K562 (cell line): ENCODE measurements around the gene SPRR2E.

Experiments used
- MYBL2 ChIP-seq, 2 experiments: fragments of 450-650 bp in 1 of 2; sonication (generic) in 1 of 2; formaldehyde crosslinking in 1 of 2; IDR thresholded peaks; 2 replicates each; pipeline versions ENCODE4 v1.6.1 to v1.8.1; 2017 to 2022; ENCODE audit warnings: borderline replicate concordance in 1 of 2, inconsistent platforms in 1 of 2, low read depth in 1 of 2, mild to moderate bottlenecking in 1 of 2, missing genetic modification reagents in 1 of 2, moderate library complexity in 1 of 2
- NR2C1 ChIP-seq, 2 experiments: fragments of 450-650 bp; IDR thresholded peaks; 2 replicates each; pipeline ENCODE4 v1.6.1; 2017; ENCODE audit warnings: mild to moderate bottlenecking in 2 of 2, antibody characterized with exemption in 1 of 2, inconsistent platforms in 1 of 2, missing compliant biosample characterization in 1 of 2, missing genetic modification characterization in 1 of 2
- NUFIP1 ChIP-seq: fragments of 450-650 bp; IDR thresholded peaks from 2 replicates; pipeline ENCODE4 v1.6.1; 2018; ENCODE audit not compliant: partially characterized antibody
- PRMT5 ChIP-seq: sonication (generic); formaldehyde crosslinking; IDR thresholded peaks from 2 replicates; pipeline ENCODE4 v1.5.0; 2020; ENCODE audit warnings: missing genetic modification reagents
- ZFP36 ChIP-seq: fragments of 150-350 bp; IDR thresholded peaks from 2 replicates; pipeline ENCODE4 v1.6.1; 2018; ENCODE audit warnings: low read length, low read depth; ENCODE audit not compliant: partially characterized antibody
- ZNF77 ChIP-seq: fragments of 250-450 bp; sonication (Bioruptor Pico); IDR thresholded peaks from 2 replicates; pipeline ENCODE4 v1.5.0; 2020
- TF ChIP-seq, protein P1 (sequence below), 2 experiments: fragments of 450-650 bp; formaldehyde crosslinking in 1 of 2; IDR thresholded peaks; 2 replicates each; pipeline versions ENCODE4 v1.4.0 to v1.6.1; 2014 to 2020; ENCODE audit warnings: mild to moderate bottlenecking in 2 of 2, borderline replicate concordance in 1 of 2, low read depth in 1 of 2
- TF ChIP-seq, protein P2 (sequence below), 3 experiments: IDR thresholded peaks in 2 of 3; conservative IDR thresholded peaks in 1 of 3; 2 replicates each; pipeline ENCODE4 v1.5.1; 2011 to 2012; ENCODE audit warnings: low read length in 3 of 3, mild to moderate bottlenecking in 3 of 3, control low read depth in 2 of 3, improper control_type of control experiment in 1 of 3, inconsistent platforms in 1 of 3, low read depth in 1 of 3, mixed read lengths in 1 of 3, moderate library complexity in 1 of 3; ENCODE audit not compliant: insufficient read depth in 2 of 3
- TF ChIP-seq, protein P3 (sequence below): fragments of 250-450 bp; sonication (Bioruptor Pico); IDR thresholded peaks from 2 replicates; pipeline ENCODE4 v1.4.0; 2020; ENCODE audit warnings: mild to moderate bottlenecking, moderate library complexity, borderline replicate concordance

DNA sequence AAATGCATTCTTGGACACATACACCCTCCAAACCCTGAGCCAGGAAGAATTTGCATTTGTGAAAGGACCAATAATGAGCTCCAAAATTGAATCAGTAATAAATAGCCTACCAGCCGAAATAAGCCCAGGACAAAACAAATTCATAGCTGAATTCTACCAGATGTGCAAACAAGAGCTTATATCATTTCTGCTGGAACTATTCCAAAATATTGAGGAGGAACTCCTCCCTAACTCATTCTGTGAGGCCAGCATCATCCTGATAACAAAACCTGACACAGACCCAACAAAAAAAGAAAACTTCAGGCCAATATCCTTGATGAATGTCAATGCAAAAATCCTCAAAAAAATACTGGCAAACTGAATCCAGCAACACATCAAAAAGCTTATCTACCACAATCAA, 6.7 kb downstream of the SPRR2E start:
- TF ChIP-seq ZFP36, result no peak
- TF ChIP-seq, protein P1, sequence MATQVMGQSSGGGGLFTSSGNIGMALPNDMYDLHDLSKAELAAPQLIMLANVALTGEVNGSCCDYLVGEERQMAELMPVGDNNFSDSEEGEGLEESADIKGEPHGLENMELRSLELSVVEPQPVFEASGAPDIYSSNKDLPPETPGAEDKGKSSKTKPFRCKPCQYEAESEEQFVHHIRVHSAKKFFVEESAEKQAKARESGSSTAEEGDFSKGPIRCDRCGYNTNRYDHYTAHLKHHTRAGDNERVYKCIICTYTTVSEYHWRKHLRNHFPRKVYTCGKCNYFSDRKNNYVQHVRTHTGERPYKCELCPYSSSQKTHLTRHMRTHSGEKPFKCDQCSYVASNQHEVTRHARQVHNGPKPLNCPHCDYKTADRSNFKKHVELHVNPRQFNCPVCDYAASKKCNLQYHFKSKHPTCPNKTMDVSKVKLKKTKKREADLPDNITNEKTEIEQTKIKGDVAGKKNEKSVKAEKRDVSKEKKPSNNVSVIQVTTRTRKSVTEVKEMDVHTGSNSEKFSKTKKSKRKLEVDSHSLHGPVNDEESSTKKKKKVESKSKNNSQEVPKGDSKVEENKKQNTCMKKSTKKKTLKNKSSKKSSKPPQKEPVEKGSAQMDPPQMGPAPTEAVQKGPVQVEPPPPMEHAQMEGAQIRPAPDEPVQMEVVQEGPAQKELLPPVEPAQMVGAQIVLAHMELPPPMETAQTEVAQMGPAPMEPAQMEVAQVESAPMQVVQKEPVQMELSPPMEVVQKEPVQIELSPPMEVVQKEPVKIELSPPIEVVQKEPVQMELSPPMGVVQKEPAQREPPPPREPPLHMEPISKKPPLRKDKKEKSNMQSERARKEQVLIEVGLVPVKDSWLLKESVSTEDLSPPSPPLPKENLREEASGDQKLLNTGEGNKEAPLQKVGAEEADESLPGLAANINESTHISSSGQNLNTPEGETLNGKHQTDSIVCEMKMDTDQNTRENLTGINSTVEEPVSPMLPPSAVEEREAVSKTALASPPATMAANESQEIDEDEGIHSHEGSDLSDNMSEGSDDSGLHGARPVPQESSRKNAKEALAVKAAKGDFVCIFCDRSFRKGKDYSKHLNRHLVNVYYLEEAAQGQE (IDR thresholded peaks at IDR 0.05; ENCODE audit: borderline replicate concordance), result no peak
- TF ChIP-seq, protein P1 (CRISPR knock-in tag; IDR thresholded peaks at IDR 0.05; ENCODE audit: low read depth), result no peak
- TF ChIP-seq NR2C1 (IDR thresholded peaks at IDR 0.05), result no peak
- no peak for TF ChIP-seq NR2C1 (tag; IDR thresholded peaks at IDR 0.05)
- TF ChIP-seq, protein P2, sequence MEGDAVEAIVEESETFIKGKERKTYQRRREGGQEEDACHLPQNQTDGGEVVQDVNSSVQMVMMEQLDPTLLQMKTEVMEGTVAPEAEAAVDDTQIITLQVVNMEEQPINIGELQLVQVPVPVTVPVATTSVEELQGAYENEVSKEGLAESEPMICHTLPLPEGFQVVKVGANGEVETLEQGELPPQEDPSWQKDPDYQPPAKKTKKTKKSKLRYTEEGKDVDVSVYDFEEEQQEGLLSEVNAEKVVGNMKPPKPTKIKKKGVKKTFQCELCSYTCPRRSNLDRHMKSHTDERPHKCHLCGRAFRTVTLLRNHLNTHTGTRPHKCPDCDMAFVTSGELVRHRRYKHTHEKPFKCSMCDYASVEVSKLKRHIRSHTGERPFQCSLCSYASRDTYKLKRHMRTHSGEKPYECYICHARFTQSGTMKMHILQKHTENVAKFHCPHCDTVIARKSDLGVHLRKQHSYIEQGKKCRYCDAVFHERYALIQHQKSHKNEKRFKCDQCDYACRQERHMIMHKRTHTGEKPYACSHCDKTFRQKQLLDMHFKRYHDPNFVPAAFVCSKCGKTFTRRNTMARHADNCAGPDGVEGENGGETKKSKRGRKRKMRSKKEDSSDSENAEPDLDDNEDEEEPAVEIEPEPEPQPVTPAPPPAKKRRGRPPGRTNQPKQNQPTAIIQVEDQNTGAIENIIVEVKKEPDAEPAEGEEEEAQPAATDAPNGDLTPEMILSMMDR (IDR thresholded peaks at IDR 0.05 in 2 of 3, conservative IDR thresholded peaks at IDR 0.05 in 1 of 3; ENCODE audit: insufficient read depth in 2 of 3, low read depth in 1 of 3, low read length in 3 of 3), result no peak
- no peak for TF ChIP-seq PRMT5 (CRISPR knock-in tag)
- TF ChIP-seq, protein P3, sequence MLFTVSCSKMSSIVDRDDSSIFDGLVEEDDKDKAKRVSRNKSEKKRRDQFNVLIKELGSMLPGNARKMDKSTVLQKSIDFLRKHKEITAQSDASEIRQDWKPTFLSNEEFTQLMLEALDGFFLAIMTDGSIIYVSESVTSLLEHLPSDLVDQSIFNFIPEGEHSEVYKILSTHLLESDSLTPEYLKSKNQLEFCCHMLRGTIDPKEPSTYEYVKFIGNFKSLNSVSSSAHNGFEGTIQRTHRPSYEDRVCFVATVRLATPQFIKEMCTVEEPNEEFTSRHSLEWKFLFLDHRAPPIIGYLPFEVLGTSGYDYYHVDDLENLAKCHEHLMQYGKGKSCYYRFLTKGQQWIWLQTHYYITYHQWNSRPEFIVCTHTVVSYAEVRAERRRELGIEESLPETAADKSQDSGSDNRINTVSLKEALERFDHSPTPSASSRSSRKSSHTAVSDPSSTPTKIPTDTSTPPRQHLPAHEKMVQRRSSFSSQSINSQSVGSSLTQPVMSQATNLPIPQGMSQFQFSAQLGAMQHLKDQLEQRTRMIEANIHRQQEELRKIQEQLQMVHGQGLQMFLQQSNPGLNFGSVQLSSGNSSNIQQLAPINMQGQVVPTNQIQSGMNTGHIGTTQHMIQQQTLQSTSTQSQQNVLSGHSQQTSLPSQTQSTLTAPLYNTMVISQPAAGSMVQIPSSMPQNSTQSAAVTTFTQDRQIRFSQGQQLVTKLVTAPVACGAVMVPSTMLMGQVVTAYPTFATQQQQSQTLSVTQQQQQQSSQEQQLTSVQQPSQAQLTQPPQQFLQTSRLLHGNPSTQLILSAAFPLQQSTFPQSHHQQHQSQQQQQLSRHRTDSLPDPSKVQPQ, result no peak
- TF ChIP-seq ZNF77 (CRISPR knock-in tag), result no peak
- TF ChIP-seq MYBL2 (IDR thresholded peaks at IDR 0.05; ENCODE audit: low read depth), result no peak
- TF ChIP-seq MYBL2 (CRISPR knock-in tag; IDR thresholded peaks at IDR 0.05; ENCODE audit: borderline replicate concordance), result no peak
- TF ChIP-seq NUFIP1, result no peak
